CD4-positive, alpha-beta T cell treated with Interleukin-17A for 4 hours (primary cell): Measurements from ENCODE around the gene GPC1.

Experiments
- DNase-seq: peaks from one replicate; pipeline ENCODE4 v3.0.0-alpha.2; 2020; ENCODE audit warnings: mixed read lengths

Gene GPC1

GRCh38 chr2:240457223-240458043, 22.0 kb downstream of the GPC1 start:
- no peak for DNase-seq

- no peak for DNase-seq
Measured at GRCh38 chr2:240458044-240458899, 22.8 kb downstream of the GPC1 start.

- peak; percentile 0 for DNase-seq
Measured at GRCh38 chr2:240458900-240459391, 23.5 kb downstream of the GPC1 start.

- DNase-seq: peak; percentile 1
Measured at GRCh38 chr2:240459401-240460252, 24.2 kb downstream of the GPC1 start.

- peak; percentile 1 for DNase-seq
Measured at GRCh38 chr2:240460253-240460711, 24.8 kb downstream of the GPC1 start.

GRCh38 chr2:240460781-240461431, 25.4 kb downstream of the GPC1 start:
- DNase-seq: no peak

GRCh38 chr2:240461471-240462072, 26.1 kb downstream of the GPC1 start:
- DNase-seq: no peak

GRCh38 chr2:240462073-240462706, 26.7 kb downstream of the GPC1 start:
- no peak for DNase-seq

GRCh38 chr2:240462707-240463273, 27.3 kb downstream of the GPC1 start:
- DNase-seq: no peak

GRCh38 chr2:240463274-240463865, 27.9 kb downstream of the GPC1 start:
- no peak for DNase-seq

- DNase-seq: no peak
Measured at GRCh38 chr2:240463866-240464481, 28.5 kb downstream of the GPC1 start.

- DNase-seq: no peak
Measured at GRCh38 chr2:240464514-240465241, 29.2 kb downstream of the GPC1 start.

- DNase-seq: no peak
Measured at GRCh38 chr2:240465268-240465764, 29.9 kb downstream of the GPC1 start.

- no peak for DNase-seq
Measured at GRCh38 chr2:240465765-240466578, 30.5 kb downstream of the GPC1 start.

- no peak for DNase-seq
Measured at GRCh38 chr2:240466579-240467148, 31.2 kb downstream of the GPC1 start.

GRCh38 chr2:240467149-240467642, 31.7 kb downstream of the GPC1 start:
- no peak for DNase-seq

- DNase-seq: no peak
Measured at GRCh38 chr2:240467659-240468302, 32.3 kb downstream of the GPC1 start.
